Adipose tissue (tissue), 3 donors: ENCODE data around the gene ZNF497. TPM values are rescaled to one million over a fixed set of nuclear protein-coding genes. Genes with fewer than 3 reads are reported as not detected.
"Not testable (repeated sequence)": the region's sequence is repeated elsewhere in the genome, so short reads cannot be mapped to it uniquely, and the experiment has no call there.

Experiments
- H3K27ac ChIP-seq: one replicate; pipeline ENCODE4 v1.5.1; 2013; ENCODE audit warnings: low read depth, low read length
- WGBS, 3 donors: extraction: QIAGEN DNeasy Blood & Tissue Kit; methylation state at CpG; one replicate each; pipeline ENCODE4 v1.1.7; 2013; 5-methylcytosine and 5-hydroxymethylcytosine counted together
- polyA plus RNA-seq, 3 donors: library from polyadenylated mRNA; stranded (reverse); fragments of 200-250 nt; gene quantifications; one replicate each; pipeline ENCODE4 v1.2.3, GENCODE V29; 2013
- donor health status: healthy with polysubstance abuse.
- donor health status: Bipolar disorder and iron deficiency.
- donor health status: healthy.

Gene ZNF497
- polyA plus RNA-seq, 3 donors: 0.22 to 1.3 (median 0.51) TPM

GRCh38 chr19:58330458-58330857 lies 32.1 kb downstream of the ZNF497 start:
- no peak overlapping the region for H3K27ac ChIP-seq
- WGBS, 3 donors: 73 to 80% (median 74%) methylated on average over 4 of the region's 4 CpGs

- WGBS, 3 donors: 56 to 68% (median 67%) methylated on average over 10 of the region's 10 CpGs
- no peak overlapping the region for H3K27ac ChIP-seq
Measured at GRCh38 chr19:58328999-58329398, 33.6 kb downstream of the ZNF497 start.

GRCh38 chr19:58326914-58327726 lies 35.4 kb downstream of the ZNF497 start, which contains the start of gene ZSCAN22:
ZSCAN22 (plus strand) TSS chr19:58326994; CDS start chr19:58334803, 7,809 bp downstream.
- no peak within 1 kb of the TSS for H3K27ac ChIP-seq
- WGBS, 3 donors: 0% methylated on average over 62 of the region's 62 CpGs

- WGBS, 3 donors: 3 to 7% (median 5%) methylated on average over 9 of the region's 9 CpGs
- no peak overlapping the region for H3K27ac ChIP-seq
Measured at GRCh38 chr19:58326501-58326913, 36.0 kb downstream of the ZNF497 start.

GRCh38 chr19:58325311-58326022 lies 37.1 kb downstream of the ZNF497 start:
- 71 to 90% (median 84%) methylated on average over 6 of the region's 6 CpGs for WGBS, 3 donors
- H3K27ac ChIP-seq: no peak overlapping the region

GRCh38 chr19:58319241-58319640 lies 43.3 kb downstream of the ZNF497 start:
- H3K27ac ChIP-seq: no peak overlapping the region
- WGBS, 3 donors: 92 to 96% (median 93%) methylated on average over 10 of the region's 10 CpGs

GRCh38 chr19:58318297-58318696 lies 44.3 kb downstream of the ZNF497 start:
- no peak overlapping the region for H3K27ac ChIP-seq
- 77 to 84% (median 80%) methylated on average over 4 of the region's 4 CpGs for WGBS, 3 donors

DNA sequence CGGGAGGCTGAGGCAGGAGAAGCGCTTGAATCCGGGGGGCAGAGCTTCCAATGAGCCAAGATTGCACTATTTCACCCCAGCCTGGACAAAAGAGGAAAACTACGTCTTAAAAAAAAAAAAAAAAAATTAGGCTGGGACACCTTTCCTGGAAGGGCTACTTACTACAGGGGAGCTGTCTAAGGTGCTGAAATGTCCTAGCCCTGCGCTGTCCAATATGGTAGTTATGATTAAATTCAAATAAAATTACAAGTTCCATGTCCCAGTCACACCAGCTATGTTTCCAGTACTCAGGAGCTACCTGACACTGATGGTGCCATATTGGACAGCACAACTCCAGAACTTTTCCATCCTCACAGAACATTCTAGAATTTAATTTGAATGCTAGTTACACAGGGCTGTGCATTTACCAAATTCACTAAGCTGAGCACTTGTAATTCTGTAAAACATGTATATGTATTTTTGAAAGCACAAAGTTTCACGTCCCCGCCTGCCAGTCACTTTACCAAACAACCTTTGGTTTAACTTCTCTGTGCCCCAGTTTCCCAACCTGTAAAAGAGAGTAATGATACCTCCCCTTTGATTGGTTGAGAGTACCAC lies 45.0 kb downstream of the ZNF497 start:
- no peak overlapping the region for H3K27ac ChIP-seq
- 69 to 71% (median 70%) methylated on average over 7 of the region's 7 CpGs for WGBS, 3 donors

DNA sequence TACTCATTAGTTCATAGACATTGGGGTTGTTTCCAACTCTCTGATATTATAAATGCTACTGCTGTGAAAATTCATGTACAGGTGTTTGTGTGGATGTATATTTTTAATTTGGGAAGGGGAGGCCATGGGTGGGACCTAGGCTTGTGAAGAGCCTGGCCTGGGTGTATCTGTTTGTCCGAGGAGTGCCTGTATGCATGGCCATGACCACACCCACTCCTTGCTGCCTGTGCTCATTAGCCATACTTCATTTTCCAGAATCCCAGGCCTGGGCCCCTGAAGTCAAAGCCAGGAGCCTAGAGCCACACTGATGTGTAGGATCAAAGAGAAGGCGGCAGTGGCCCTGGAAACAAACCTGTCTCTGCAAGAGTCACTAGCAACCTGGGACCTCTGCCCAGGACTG lies 47.0 kb downstream of the ZNF497 start:
- WGBS, 3 donors: 93 to 100% (median 95%) methylated on average over 2 of the region's 2 CpGs
- H3K27ac ChIP-seq: no peak overlapping the region

- 92 to 94% (median 93%) methylated on average over 7 of the region's 7 CpGs for WGBS, 3 donors
- no peak overlapping the region for H3K27ac ChIP-seq
Measured at GRCh38 chr19:58311345-58311865, 51.1 kb downstream of the ZNF497 start.

DNA sequence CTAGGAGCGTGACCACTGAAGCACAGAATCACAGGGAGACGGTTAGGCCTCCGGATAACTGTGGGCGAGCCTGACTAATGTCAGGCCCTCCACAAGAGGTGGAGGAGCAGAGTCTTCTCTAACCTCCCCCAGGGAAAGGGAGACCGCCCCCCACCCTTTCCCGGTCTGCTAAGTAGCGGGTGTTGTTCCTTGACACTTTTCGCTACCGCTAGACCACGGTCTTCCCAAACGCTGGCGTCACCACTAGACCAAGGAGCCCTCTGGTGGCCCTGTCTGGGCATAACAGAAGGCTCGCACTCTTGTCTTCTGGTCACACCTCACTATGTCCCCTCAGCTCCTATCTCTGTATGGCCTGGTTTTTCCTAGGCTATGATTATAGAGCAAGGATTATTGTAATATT lies 51.9 kb downstream of the ZNF497 start:
- WGBS, 3 donors: 61 to 68% (median 64%) methylated on average over 13 of the region's 13 CpGs
- H3K27ac ChIP-seq: not testable (repeated sequence)

GRCh38 chr19:58307736-58308135 lies 54.8 kb downstream of the ZNF497 start:
- H3K27ac ChIP-seq: no peak overlapping the region
- 84 to 94% (median 87%) methylated on average over 4 of the region's 4 CpGs for WGBS, 3 donors

GRCh38 chr19:58305932-58306323 lies 56.6 kb downstream of the ZNF497 start:
- WGBS, 3 donors: 45 to 80% (median 69%) methylated on average over 12 of the region's 12 CpGs
- no peak overlapping the region for H3K27ac ChIP-seq

GRCh38 chr19:58305065-58305931 lies 57.3 kb downstream of the ZNF497 start, which contains the start of gene ERVK3-1:
ERVK3-1 (plus strand) TSS chr19:58305377; CDS start chr19:58312169, 6,792 bp downstream.
- peak within 1 kb of the TSS; percentile 30 for H3K27ac ChIP-seq
- 0 to 1% (median 1%) methylated on average over 55 of the region's 55 CpGs for WGBS, 3 donors

GRCh38 chr19:58304748-58305064 lies 57.8 kb downstream of the ZNF497 start:
- 13 to 36% (median 16%) methylated on average over 7 of the region's 7 CpGs for WGBS, 3 donors
- H3K27ac ChIP-seq: no peak overlapping the region
